Measurements from ENCODE around the gene MAST2.

MAST2 gene

DNA sequence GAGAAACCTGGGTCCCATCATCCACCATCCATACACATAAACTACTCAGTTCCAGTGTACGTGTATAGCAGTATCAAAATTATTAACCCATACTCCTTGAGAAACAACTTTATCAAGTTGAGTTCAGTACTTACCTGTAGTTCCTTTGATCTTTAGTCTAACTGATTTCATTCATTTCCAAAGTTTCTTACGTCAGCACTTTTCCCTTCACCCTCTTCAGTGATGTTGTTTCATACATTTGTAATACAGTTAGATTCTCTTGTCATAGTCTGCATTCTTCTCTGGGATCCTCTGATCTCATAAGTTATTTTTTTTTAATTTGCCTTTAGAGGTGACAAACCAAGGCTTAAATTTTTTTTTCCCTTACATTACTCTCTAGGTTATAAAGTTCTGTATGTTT is 185.8 kb downstream of the MAST2 start:
- DNase-seq: no peak

DNA sequence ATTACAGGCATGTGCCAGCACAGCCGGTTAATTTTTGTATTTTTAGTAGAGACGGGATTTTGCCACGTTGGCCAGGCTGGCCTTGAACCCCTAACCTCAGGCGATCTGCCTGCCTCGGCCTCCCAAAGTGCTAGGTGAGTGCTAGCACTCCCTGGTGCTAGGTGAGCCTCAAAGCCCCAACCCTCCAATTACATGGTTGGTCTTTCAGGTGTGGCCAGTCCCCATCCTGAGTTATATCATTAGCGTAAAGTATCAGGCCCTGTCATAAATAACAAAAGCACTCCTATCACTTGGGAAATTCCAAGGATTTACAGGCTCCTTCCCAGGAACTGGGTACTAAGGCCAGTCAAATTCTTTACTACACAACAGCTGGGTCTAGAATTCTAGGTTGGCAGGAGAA is 191.0 kb downstream of the MAST2 start:
- DNase-seq: no peak

DNA sequence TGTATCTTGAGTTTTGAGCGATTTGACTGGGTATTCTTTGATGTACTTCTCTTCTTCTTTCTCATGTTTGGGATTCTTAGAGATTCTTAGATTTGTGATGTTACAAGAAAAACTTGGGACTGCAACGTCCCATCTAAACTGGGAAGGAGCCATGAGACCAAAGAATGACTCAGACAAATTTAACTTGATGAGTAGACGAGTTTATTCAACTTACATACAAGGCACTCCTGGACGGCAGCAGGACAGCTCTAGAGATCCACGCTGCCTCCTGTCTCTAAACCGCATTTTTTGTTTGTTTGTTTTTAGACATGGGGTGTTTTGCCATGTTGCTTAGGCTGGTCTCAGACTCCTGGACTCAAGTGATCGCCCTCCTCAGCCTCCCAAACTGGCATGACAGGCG is 191.9 kb downstream of the MAST2 start:
- no peak for DNase-seq

DNA sequence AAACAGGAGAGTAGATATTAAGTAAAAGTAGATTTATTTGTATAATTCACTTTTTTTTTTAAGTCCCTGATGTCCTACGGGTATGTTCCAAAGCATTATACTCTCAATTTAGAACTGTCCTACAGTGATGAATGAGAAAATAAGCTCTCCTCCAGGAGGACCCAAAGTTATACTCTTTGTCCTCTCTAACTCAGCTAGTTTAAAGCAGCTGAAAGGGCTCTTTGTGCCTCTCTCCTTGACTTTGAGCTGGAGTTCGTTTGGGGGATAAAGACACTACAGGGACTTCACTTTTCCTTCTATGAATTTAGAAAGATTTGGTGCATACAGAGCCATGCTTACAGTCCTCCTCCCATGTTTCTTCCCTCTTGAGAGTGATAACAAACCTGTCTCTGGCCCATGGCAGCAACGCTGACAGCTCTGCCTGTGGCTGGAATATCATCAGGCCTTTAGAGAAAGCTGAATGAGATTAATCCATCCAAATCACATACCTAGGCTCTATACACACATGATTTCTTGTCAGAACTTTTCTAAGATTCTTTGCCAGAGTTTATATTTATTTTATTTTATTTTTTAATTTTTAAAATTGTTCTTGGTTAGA is 194.7 kb downstream of the MAST2 start:
- no peak for DNase-seq

DNA sequence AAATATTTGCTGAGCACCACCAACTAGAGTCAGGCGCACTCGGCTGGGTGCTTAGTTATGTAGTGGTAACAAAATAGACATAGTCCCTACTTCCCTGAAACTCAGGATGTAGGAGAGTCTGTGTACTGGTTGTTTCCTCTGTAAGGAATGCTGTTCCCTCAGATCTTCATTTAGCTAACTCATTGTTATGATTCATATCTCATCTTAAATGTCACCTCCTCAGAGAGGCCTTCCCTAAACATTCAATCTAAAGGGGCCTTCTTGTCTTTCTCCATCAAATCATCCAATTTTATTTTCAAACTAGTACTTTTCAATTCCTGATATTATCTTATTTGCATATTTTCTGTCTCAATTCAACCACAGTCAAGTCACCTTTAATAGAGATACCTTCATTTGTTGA is 196.1 kb downstream of the MAST2 start:
- peak in 1 of 3 donors; percentile 6 for DNase-seq

DNA sequence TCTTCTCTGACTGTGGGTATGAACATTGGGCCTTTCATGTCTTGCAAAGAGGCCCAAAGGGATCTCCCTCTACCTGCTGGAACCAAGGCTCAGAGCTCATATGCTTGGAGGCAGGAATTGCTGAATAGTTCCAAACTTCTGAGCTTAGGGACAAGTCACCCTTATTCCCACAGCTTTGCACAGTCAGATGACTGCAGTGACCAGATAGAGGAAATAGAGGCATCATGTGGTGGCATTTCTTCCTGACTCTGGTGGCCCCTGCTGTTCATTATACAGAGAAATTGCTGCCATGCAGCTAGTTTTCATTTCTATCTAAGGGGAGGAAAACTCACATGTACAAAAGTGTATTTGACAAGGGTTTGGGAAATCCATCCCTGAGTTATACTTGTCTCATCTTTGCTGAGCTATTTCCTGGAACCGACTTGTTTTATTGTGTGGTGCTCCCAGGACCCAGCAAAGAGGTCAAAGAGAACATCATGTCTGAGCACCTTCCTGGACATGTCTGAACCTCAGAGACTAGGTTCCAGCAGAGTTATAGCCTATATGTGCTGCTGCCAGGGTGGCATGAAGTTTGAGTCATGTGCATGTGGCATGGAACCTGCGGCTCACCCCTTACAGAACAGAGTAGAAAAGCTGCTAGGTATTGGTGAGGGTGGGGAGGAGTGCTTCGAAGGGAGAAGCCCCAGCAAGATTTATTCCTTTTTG is 197.8 kb downstream of the MAST2 start:
- DNase-seq: peak; percentile 35 to 57 (median 56)

DNA sequence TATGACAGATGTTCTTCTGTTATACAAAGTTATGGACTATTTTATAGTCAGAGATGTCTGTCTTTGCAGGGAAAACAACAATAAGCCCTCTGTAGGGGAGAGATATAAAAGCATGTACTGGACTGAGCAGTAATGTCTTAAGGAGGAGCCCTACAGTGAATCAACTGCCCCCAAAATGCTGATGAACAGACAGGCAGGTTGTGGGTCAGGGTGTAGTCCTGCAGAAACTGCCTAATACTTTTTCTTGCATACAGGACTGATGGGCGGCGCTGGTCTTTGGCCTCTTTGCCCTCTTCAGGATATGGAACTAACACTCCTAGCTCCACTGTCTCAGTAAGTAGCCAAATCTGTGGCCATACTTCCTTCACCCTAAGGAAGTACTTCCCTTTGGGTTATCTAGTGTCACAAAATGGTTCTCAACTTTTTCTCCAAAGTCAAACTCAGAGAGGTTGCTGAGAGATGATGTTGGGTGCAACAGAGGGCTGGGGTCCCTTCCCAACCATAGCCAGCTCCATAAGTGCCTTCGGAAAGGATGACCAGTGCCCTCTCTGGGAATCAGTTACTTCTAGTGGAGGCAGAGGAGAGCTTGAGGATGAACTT is 199.2 kb downstream of the MAST2 start:
- DNase-seq: no peak

DNA sequence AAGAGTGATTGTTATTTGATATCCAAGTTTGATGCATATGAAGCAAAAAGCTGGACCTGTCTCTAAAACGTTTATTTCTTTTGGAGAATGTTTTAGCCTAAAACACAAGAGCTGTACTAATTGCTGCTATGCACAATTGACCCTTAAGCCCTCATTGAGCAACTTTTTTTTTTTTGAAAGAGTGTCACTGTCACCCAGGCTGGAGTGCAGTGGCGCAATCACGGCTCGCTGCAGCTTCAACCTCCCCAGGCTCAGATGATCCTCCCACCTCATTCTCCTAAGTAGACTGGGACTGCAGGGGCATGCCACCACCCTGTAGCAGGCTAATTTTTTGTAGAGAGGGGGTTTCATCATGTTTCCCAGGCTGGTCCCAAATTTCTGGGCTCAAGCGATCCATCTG is 199.9 kb downstream of the MAST2 start:
- DNase-seq: peak; percentile 63 to 69 (median 66)

DNA sequence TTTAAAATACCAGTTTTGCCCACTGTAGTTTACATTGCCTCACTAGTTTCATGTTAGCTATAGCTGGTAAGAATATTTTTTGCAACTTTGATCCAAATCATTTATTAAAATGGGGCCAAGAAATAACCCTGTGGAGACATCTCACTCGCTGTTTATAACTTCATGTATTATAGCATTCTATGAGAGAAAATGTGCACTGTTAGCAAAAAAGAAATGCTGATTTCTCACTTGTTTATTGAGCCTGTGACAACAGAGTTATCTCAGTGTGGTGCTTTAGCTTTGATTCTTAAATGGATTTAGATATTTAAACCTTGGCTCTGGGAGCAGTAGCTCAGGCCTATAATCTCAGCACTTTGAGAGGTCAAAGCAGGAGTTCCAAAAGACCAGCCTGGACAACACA is 201.1 kb downstream of the MAST2 start:
- DNase-seq: no peak

DNA sequence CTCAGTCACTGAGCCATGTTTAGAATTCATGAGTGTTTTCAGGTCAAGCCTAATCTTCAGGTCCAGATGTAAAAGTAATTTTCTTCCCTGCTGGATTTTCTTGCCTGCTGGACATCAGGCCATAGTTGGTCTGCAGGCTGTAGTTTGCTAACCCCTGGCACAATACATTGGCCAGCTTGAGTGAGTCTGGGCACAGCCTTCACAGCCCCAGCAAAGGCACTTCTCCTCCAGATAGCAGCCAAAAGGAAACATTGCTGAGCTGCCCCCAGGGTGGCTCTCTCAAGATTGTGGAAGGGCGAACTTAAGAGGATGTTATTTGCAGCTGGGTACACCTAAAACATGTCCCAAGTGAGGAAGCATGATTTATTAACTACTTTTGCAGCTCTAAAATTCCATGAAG is 202.2 kb downstream of the MAST2 start:
- no peak for DNase-seq

DNA sequence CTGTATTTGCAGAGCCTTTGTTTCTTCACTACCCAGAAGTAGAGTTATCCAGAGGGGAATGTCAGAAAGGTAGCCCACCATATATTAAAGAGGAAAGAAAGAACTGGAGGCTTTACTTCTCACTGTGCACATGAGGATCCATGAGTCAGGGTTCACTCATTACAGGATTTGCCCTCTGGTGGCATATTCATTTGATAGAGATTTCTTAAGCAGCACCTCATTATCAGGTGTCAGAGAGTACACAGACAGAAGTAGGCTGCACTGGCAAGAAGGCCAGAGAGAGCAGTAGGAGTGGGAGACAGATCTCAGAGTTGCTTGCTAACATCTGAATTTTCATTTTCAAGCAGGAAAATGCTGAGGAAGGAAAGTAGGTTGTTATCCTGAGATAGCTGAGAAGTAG is 205.2 kb downstream of the MAST2 start:
- DNase-seq: no peak

DNA sequence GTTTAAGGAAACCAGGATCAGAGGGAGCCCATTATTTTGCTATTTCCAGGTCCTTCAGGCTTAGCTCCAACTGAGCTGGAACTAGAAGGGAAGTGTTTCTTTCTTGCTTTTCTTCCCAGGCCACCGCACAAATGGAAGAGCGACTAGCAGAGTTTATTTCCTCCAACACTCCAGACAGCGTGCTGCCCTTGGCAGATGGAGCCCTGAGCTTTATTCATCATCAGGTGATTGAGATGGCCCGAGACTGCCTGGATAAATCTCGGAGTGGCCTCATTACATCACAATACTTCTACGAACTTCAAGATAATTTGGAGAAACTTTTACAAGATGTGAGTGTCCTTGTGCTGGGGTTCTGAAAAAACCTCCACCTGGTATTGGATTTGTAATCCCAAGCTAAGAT is 207.2 kb downstream of the MAST2 start:
- DNase-seq: peak in 1 of 3 donors; percentile 12

DNA sequence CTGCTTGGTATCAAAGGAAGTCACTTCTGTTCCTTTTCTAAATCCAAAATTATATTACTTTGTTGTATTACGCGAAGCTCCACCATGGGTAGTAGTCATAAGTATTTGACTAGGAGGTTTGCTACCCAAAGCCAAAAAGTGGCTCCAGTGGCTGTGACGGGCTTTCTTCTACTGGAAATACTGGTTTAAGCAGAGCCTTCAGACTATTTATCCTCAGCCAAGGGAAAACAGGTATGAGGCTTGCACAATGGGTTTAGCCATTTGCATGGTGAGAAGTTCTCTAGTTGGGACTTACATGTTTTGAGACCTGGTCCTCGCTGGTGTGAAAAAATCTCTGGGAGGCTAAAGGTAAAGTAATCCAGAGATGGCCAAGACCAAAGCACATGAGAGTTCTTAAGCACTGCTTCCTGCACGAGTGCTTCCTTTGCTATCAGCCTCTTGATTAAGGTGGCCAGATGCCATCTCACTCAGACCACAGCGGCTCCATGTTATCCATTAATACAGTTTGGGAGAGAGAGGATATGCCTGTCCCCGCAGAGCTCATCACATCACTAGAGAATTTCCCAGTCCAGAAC is 207.8 kb downstream of the MAST2 start:
- DNase-seq: peak in 1 of 3 donors; percentile 1

DNA sequence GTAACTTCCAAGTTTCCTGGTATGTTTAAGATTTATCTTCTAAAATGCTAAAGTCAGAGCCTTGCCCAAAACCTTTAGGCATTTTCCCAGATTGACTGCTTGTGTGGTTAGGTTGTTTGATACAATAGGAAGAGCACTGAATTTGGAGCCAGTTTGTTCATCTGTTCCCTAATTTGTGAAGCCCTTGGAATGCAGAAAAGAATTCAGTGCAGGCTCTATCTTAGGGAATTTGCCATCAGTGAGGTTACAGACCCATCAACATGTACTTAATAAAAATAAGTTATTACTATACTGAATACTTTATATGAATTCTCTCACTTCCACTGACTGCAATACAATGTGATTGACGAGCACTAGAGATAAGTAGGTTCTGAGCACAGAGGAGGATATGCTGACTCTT is 208.8 kb downstream of the MAST2 start:
- peak in 1 of 3 donors; percentile 17 for DNase-seq

DNA sequence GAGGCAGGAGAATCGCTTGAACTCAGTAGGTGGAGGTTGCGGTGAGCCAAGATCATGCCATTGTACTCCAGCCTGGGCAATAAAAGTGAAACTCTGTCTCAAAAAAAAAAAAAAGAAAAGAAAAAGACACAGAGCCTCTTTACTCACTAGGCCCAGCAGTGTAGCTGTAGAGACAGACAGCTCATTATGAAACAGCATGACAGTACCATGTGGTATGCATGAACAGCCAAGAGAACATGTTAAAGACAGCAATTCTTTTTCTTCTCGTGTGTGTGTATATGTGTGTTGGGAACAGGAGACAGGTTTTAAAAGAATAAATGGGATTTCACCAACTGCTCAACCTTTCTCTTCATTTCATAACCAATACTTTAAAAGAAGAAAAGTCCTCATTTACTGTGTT is 210.2 kb downstream of the MAST2 start:
- no peak for DNase-seq

DNA sequence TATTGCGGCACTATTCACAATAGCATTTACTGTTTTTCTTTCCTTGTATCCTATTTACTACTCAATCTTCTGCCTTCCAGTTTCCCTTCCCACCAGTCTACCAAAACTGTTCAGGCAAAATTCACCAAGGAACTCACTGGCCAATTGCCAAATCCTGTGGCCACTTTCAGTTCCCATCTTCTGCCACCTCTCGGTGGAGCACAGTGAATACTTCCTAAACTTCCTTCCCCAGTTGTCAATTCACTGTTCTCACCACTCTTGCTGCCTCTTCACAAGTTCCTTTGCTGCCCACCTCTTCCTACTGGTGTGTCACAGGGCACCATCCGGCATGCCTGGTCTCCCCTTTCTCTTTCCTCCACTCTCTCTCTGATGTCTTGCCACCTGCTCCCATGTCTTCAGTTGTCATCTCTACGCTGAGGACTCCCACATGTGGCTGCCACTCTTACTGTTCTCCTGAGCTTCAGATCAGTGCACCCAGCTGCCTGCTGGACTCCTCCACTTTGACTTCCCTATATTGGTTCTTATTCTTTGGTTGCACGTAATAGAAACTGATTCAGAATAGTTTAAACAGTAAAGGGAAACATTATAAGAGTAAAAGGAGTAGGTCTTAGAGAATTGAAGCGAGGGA is 214.6 kb downstream of the MAST2 start:
- DNase-seq: peak; percentile 72 to 82 (median 81)

DNA sequence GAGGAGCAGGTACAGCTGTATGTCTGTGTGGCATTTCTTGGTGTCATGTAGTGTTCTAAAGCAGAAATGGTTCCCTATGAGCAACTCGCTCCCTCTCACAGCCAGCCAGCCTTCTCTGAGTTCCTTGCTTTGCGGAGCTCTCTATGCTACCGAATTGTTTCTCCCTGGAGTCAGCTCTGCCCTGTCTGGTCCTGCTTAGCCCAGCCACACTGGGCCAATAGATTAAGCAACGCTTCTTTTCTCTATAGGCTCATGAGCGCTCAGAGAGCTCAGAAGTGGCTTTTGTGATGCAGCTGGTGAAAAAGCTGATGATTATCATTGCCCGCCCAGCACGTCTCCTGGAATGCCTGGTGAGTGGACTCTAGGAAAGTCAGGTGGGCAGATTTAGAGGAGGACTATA is 215.9 kb downstream of the MAST2 start:
- DNase-seq: no peak

DNA sequence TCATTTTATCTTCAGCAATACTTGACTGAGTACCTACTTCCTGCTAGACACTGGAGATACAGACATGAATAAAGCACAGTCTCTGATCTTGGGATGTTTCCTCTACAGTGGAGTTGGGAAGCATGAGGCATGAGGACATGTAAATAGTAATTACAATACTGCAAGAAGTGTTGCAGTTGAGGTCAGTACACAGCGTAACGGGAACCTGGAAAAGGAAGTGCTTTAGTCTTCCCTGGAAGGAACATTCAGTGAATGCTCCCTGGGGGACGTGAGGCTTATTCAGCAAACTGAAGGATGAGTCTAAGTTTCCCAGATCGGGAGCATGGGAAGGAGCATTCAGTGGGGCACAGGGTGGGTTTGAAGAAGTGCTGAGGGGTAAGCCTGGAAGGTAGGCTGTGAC is 216.6 kb downstream of the MAST2 start:
- DNase-seq: peak in 2 of 3 donors; percentile 17 to 29

DNA sequence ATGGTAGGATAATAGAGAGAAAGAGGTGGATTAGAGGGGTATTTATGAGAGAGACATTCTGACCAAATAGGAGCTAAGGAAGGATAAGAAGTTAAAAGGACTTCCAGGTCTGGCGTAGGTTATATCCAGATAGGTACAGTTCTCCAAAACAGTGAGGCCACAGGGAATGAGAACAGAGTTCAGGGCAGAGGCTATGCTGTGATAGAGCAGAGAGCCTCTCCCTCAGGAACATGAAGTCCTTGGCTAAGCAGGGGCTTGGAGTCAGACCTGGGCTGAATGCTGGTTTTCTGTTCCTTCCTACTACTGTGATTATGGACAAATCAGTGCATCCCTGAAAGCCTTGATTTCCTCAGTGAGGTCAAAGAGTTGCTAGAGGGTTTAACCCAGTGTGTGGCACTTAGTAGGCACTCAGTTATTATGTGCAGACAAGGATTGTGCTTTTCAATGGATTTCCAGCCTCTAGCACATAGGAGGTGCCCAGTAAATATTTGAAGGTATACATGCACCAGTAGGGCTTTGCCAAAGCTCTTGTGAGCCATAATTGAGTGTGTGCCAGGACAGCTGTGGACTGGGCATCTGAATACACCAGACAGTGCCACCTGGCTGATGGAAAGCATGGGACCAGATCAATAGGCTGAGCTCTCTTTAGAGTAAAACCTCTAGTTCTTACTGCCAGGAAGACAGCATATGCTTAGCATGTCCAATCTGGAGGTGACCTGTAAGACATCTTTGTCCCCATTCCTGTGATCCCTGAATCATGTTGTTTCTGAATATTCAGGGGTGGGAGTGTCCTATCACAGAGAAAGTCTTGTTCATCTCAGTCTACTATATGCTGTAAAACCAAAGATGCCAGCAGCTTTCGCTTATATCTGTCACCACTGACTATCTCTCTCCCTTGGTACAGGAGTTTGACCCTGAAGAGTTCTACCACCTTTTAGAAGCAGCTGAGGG is 217.9 kb downstream of the MAST2 start:
- DNase-seq: no peak

DNA sequence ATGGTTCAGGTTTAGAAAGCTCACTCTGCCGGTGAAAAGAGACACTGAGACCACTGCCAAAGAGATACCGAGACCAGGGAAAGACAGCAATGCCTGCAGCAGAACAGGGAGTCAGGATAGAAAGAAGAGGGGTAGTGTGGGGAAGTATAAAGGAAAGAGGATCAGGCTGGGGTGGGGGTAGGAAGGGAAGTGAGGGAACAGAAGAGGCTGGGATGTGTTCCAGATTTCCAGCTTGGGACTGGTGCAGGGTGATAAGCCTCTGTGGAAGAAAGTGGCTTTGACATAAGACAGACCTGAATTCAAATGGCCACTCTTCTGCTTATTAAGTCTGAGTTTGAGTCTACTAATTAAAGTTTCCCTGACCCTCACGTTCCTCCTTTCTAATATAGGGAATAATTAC is 223.1 kb downstream of the MAST2 start:
- DNase-seq: no peak

DNA sequence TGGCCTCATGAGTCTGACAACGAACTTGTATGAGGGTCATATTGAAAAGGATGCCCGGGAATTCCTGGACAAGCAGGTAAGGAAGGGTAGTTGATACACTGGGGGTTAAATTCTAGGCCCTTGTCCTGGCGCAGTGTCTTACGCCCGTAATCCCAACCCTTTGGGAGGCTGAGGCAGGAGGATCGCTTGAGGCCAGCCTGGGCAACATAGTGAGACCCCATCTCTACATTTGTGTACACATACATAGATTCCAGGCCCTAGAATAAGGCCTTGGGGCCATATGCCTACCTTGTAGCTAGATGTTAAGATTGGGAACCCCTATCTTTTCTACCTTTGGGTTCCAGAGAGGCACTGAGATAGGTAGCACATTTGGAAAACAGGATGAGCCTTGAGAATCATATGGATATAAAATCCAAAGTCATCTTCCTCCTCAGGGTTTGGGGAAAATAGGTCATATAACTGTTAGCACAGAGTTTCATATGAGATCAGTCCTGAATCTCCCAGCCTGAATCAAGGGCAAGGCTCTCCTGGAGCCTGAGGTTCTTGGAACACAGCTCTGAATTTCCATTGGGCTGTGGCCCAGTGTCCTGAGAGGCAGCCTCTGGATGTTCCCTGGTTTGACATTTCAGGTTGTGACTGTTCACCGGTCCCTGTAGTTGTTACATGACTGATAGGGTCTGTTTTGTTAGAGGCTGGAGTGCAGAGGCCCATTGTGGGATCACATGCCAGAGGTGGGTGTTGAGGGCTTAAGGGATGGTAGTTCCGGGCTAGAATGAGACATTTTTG is 224.6 kb downstream of the MAST2 start:
- DNase-seq: no peak

Measured in suppressor macrophage treated with lipopolysaccharide for 1 hour (primary cell).